Inferior parietal cortex (tissue), 1 donor: ENCODE data around the gene OXSM.

ENCODE experiments used
- DNase-seq: peaks from one replicate; pipeline ENCODE4 v3.0.0-alpha.2; 2016; ENCODE audit errors: extremely low spot score

Gene OXSM

GRCh38 chr3:25789596-25790556 lies at the start of gene OXSM:
Gene OXSM, plus strand, starts transcription at chr3:25790090. Its CDS starts 931 bp downstream, at chr3:25791021.
- peak; percentile 94 for DNase-seq

GRCh38 chr3:25744470-25744869 lies 45.4 kb upstream of the OXSM start:
- no peak for DNase-seq

- no peak for DNase-seq
Observed at GRCh38 chr3:25747033-25747432, 42.9 kb upstream of the OXSM start.

GRCh38 chr3:25748189-25748588 lies 41.7 kb upstream of the OXSM start:
- DNase-seq: no peak

GRCh38 chr3:25749031-25749581 lies 40.8 kb upstream of the OXSM start:
- DNase-seq: no peak

- no peak for DNase-seq
Observed at GRCh38 chr3:25751048-25751447, 38.8 kb upstream of the OXSM start.

- DNase-seq: no peak
Observed at GRCh38 chr3:25751725-25752124, 38.2 kb upstream of the OXSM start.

- no peak for DNase-seq
Observed at GRCh38 chr3:25768851-25769250, 21.0 kb upstream of the OXSM start.

GRCh38 chr3:25775936-25776335 lies 14.0 kb upstream of the OXSM start:
- DNase-seq: no peak

- no peak for DNase-seq
Observed at GRCh38 chr3:25780618-25781017, 9.3 kb upstream of the OXSM start.

- DNase-seq: no peak
Observed at GRCh38 chr3:25781145-25781757, 8.6 kb upstream of the OXSM start.

GRCh38 chr3:25781758-25782594 lies 7.9 kb upstream of the OXSM start:
- DNase-seq: no peak

- no peak for DNase-seq
Observed at GRCh38 chr3:25782636-25782937, 7.3 kb upstream of the OXSM start.

- DNase-seq: peak; percentile 77
Observed at GRCh38 chr3:25782938-25783660, 6.8 kb upstream of the OXSM start, which contains the start of gene NGLY1. Gene NGLY1, minus strand, starts transcription at chr3:25783443. Its CDS starts 53 bp downstream, at chr3:25783390.

GRCh38 chr3:25783661-25784512 lies 6.0 kb upstream of the OXSM start:
- DNase-seq: peak; percentile 45

- no peak for DNase-seq
Observed at GRCh38 chr3:25784971-25785370, 4.9 kb upstream of the OXSM start.

- DNase-seq: no peak
Observed at GRCh38 chr3:25785826-25786225, 4.1 kb upstream of the OXSM start.

- DNase-seq: no peak
Observed at GRCh38 chr3:25787689-25788088, 2.2 kb upstream of the OXSM start.

- DNase-seq: no peak
Observed at GRCh38 chr3:25789209-25789595, 688 bp upstream of the OXSM start.

GRCh38 chr3:25801786-25802185 lies 11.9 kb downstream of the OXSM start:
- DNase-seq: no peak
